Colonic mucosa (tissue), 4 donors: ENCODE results near the gene PADI4. TPM values are rescaled to one million over a fixed set of nuclear protein-coding genes. Genes with fewer than 3 reads are reported as not detected.
"Not testable (repeated sequence)": the region's sequence is repeated elsewhere in the genome, so short reads cannot be mapped to it uniquely, and the experiment has no call there.

Source experiments
- DNase-seq: peaks from one replicate; pipeline ENCODE4 v3.0.0-alpha.2; 2020
- H3K27ac ChIP-seq: fragments of 200-600 bp; one replicate; pipeline ENCODE4 v1.8.0; 2021
- H3K27me3 ChIP-seq: fragments of 200-600 bp; one replicate; pipeline ENCODE4 v1.8.0; 2021
- H3K36me3 ChIP-seq: fragments of 200-600 bp; one replicate; pipeline ENCODE4 v1.8.0; 2021
- H3K4me1 ChIP-seq: fragments of 200-600 bp; one replicate; pipeline ENCODE4 v1.8.0; 2021; ENCODE audit warnings: mild to moderate bottlenecking
- H3K4me3 ChIP-seq: fragments of 200-600 bp; one replicate; pipeline ENCODE4 v1.8.0; 2021
- H3K9ac ChIP-seq, 2 donors: one replicate each; pipeline ENCODE4 v1.7.0; 2013; ENCODE audit warnings: control low read depth in 2 of 2, low read depth in 2 of 2, low read length in 2 of 2
- H3K9me3 ChIP-seq: fragments of 200-600 bp; one replicate; pipeline ENCODE4 v1.8.0; 2021
- intact Hi-C: fragments of 100-400 bp; cut with DNase I; formaldehyde crosslinking; loops from one replicate; pipeline ENCODE4 v1.14.1; 2022
- total RNA-seq, 2 donors: library from RNA; stranded (reverse); fragmentation: NEBNext Ultra II Directional in 1 of 2; extraction: Animal tissue kit (Norgen Biotek cat#: 25700) in 1 of 2; gene quantifications; one replicate each; pipeline ENCODE4 v1.2.1, GENCODE V29; 2021
- TF ChIP-seq, protein P1 (sequence below): fragments of 200-600 bp; IDR thresholded peaks from one replicate; pipeline ENCODE4 v1.8.0; 2022; ENCODE audit warnings: antibody characterized with exemption, mild to moderate bottlenecking
- donor health status: healthy.
- donor health status: DM: no; HTN: no; CAD: no.
- donor health status: DM: no; HTN: no; CAD: no.

The PADI4 gene
- total RNA-seq, 2 donors from 2014 or later, result not detected

DNA sequence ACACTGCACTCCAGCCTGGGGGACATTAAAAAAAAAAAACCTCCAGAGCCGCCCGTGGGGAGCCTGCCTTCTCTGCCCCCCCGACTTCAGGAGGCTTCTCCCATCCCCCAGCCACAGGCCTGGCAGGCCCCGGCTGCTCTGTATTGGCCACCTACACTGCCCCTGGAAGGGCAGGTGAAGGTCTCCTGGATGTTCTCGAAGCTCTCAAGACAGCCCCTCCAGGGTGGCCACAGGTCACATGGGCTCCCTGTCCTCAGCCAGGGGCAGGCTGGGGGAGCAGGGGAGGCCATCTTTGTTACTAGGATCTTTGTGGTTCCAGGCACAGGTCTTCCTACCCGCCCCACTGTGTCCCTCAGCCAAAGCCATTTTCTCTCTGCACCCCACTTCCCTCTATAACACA lies 96.8 kb downstream of the PADI4 start:
- DNase-seq, result no peak
- H3K27me3 ChIP-seq, result no peaks in the 10 kb centered on the region
- TF ChIP-seq, protein P1, sequence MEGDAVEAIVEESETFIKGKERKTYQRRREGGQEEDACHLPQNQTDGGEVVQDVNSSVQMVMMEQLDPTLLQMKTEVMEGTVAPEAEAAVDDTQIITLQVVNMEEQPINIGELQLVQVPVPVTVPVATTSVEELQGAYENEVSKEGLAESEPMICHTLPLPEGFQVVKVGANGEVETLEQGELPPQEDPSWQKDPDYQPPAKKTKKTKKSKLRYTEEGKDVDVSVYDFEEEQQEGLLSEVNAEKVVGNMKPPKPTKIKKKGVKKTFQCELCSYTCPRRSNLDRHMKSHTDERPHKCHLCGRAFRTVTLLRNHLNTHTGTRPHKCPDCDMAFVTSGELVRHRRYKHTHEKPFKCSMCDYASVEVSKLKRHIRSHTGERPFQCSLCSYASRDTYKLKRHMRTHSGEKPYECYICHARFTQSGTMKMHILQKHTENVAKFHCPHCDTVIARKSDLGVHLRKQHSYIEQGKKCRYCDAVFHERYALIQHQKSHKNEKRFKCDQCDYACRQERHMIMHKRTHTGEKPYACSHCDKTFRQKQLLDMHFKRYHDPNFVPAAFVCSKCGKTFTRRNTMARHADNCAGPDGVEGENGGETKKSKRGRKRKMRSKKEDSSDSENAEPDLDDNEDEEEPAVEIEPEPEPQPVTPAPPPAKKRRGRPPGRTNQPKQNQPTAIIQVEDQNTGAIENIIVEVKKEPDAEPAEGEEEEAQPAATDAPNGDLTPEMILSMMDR, result no peak
- H3K27ac ChIP-seq, result no peak overlapping the region
- H3K4me1 ChIP-seq, result no peaks in the 10 kb centered on the region
- intact Hi-C loops, result no loop called here
- H3K9me3 ChIP-seq, result no peaks in the 10 kb centered on the region
- H3K9ac ChIP-seq, result no peak overlapping the region
- no peak overlapping the region for H3K4me3 ChIP-seq
- H3K36me3 ChIP-seq, result no peaks in the 10 kb centered on the region

DNA sequence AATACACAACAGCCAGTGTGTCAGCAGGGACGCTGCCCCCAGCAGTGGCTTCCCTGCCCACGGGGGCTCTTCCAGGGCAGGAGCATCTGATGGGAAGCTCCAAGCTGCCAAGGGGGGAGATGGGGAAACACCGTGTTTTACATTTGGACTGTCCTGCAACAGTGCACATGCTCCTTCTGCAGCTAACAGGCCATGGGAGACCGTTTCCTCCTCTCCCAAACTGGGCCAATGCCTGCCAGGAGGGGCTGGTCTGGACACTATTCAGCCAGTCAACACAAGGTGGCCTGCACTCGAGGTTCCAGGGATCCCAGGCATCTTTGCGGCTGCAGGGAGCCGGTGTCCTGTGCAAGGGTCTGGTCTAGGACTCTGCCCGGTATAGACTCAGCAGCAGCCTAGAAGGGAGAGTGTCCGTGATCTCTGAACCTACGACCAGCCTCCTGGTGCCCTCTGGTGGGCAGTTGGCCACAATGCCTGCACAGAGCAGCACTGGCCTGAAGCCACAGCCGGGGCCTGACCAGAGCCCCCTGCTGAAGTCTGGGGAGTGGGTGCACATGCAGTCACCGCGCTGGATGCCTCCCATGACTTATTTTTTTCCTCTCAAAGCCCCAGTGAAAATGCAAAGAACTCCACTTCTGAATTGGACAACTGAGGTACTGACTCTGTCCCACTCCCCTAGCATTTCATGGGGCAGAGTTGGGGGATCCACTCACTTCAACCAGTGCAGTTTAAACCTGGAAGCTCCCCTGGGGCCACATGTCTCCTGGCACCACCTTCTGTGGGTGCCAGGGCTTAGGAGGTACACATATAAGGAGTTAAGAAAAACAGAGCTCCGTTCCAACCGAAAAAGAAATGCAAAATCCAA lies 98.1 kb downstream of the PADI4 start:
- no peak overlapping the region for H3K4me3 ChIP-seq
- intact Hi-C loops, result no loop called here
- H3K9me3 ChIP-seq, result no peaks in the 10 kb centered on the region
- no peaks in the 10 kb centered on the region for H3K36me3 ChIP-seq
- peak; percentile 53 for DNase-seq
- no peaks in the 10 kb centered on the region for H3K27me3 ChIP-seq
- TF ChIP-seq, protein P1, result peak; percentile 57
- no peak overlapping the region for H3K9ac ChIP-seq
- no peak overlapping the region for H3K27ac ChIP-seq
- no peaks in the 10 kb centered on the region for H3K4me1 ChIP-seq

DNA sequence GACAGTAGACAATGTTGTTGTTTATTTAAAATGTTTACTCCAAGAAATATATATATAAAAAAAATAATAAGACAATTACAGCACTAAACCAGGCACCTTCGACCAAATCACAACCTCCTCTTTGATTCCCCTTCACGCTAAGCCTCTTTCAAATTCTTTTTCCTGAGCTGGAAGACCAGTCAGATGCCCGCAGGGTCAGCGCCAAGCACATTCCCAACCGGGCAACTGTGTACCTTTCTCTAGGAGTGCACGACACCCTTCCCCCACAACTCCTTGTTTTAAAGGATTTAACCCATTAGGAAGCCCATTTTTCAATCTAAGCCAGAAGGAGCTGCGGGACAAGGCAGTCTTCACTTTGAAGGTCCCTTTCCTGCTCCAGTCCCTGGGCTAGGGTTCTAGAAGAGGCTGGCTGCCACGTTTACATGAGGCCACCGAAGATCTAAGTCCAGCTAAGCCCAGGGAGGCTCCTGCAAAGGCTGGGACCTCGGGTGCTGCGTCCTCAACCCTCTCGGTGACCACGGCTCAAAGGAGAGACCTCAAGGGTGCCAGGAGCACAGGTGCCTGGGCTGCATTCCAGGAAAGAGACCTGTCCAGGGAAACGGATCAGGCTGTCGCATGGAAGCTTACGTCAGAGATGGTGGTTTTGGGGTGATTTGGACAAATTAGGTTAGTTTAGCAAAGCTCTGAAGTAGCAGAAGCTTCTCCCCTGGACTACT lies 98.9 kb downstream of the PADI4 start:
- H3K36me3 ChIP-seq, H3K9me3 ChIP-seq, H3K4me1 ChIP-seq, H3K27me3 ChIP-seq, H3K4me3 ChIP-seq, DNase-seq, intact Hi-C loops, H3K9ac ChIP-seq, H3K27ac ChIP-seq: not testable (repeated sequence)

DNA sequence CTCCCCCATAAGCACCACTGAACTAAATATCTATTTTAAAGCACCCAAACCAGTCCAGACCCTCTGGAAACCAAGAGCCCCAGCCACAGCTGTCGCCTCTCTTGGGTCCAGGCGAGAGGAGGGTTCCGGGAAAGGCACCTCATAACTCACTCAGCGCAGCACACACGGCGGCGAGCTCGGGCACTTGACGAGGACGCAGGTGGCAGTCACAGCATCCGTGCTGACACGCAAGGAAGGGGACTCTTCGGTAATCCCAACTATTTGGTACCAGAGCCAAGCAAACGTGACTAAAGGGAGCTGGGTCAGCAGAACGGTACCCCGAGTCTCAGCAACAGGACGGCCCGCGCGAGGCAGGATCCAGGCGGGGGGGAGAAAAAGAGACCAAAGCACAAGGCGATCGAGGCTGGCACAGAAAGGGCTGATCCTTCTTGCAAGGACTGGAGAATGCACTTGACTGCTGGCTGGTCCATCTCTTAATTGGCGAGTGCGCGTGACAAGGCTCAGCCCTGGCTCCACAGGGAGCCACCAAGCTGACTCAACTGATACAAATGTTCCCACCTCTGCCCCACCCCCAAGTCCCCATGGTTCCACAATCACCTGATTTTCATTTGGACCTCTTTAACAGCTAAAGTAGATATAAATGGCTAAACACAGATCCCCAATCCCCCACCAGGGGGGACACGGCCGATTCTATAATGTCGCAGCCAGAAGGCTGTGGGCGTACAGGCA lies 100.0 kb downstream of the PADI4 start:
- H3K4me3 ChIP-seq, H3K9me3 ChIP-seq, H3K9ac ChIP-seq, intact Hi-C loops, H3K36me3 ChIP-seq, H3K27ac ChIP-seq, H3K27me3 ChIP-seq, H3K4me1 ChIP-seq, DNase-seq: not testable (repeated sequence)

DNA sequence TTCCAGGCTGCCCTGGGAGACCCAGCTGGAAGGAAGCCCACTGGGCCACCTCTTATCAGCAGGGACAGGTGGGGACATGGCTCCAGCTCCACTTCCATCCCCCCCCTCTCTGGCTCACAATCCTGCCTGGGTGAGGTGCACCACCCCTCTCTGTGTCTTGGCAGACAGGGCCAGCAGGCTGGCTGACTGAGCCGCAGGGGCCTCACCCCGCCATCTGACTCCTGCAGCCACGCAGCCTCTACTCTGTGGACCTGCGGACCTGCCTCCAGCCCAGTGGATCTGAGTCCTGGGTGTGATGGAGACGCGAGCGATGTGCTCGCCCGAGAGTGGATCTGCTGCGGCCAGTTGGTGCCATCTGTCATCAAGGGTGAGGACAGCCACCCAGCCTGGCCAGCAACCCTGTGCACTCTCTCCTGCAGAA lies 101.4 kb downstream of the PADI4 start:
- Histone ChIP-seq H3K9ac (no peak overlapping the region), H3K36me3 (no peaks in the 10 kb centered on the region), H3K4me3 (no peak overlapping the region), H3K9me3 (no peaks in the 10 kb centered on the region), H3K4me1 (no peaks in the 10 kb centered on the region), H3K27me3 (no peaks in the 10 kb centered on the region), H3K27ac (no peak overlapping the region)
- TF ChIP-seq, protein P1, result no peak
- intact Hi-C loops, result no loop called here
- DNase-seq, result no peak

DNA sequence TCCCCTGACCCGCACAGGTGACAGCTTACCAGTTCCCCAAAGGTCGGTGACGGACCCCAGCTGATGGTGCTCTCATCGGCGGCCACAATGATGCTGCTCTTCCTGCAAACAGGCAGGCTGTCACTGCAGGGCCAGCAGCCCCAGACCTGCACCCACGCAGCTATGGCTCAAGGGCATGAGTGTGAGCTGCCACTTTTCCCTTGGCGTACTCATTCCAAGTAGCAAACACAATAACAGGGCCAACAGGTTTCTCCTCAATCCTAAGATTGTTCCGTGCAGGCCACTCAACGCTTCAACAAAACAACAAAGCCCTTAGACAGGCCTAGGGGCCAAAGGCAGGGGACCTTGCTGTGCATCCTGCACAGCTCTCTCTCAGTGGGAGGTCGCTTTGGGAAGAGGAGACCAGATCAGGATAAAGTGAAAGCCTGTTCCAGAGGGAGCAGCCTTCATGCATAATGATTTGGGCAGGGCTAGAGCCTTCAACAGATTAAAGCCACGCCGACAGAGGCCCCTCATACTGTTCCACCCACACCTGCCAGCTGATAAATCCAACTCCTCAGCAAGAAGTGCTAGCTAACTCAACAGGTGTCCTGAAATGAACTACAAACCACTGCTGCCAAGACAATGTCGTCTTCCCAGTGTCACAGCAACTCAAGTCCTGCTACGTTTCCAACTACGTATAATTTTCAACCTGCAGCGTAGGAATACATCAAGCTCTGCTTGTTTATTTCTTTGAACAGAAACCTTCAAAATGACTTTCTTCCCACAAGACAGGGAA lies 104.3 kb downstream of the PADI4 start:
- TF ChIP-seq, protein P1, result no peak
- H3K27ac ChIP-seq, result no peak overlapping the region
- DNase-seq, result no peak
- no peak overlapping the region for H3K9ac ChIP-seq
- H3K4me1 ChIP-seq, result no peaks in the 10 kb centered on the region
- no peaks in the 10 kb centered on the region for H3K9me3 ChIP-seq
- H3K36me3 ChIP-seq, result no peaks in the 10 kb centered on the region
- no peak overlapping the region for H3K4me3 ChIP-seq
- no peaks in the 10 kb centered on the region for H3K27me3 ChIP-seq
- intact Hi-C loops, result loop anchor here (10.0 kb wide), 1 partner anchor 233 kb away; no protein-coding TSS in a partner anchor
